ENCODE measurements around the gene ANKRD10.

The ANKRD10 gene

DNA sequence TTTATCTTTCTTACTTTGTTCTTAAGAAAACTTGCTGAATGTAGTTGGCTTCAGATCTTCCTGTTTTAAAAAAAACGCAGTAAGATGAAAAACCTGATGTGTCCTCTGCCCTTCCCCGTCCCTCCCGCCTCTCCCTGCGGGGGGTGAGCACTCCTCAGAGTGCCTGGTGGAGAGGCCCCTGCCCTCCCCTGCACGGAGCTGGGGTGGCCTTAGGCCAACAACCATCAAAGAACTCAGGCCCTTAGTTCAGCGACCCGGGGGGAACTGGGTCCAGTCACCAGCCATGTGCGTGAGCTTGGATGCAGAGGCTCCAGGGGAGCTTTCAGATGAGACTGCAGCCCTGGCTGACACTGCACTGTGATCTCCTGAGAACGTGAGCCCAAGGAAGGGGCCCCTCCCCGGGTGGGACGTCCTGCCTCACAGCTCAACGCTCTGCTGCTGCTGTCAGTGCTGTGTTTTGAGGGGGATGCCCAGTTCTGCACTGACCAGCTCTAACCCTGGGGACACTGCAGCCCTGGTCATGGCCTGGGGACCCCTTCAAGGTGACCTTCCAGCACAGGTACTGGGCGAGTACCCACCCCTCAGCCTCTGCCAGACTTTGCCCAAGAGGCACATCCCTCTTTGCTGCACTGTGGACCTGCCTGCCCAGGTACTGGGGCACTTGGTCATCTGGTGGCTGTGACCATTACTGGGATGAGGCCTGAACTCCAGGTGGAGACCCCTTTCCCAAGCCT lies 42.7 kb downstream of the ANKRD10 start:
- TF ChIP-seq CTCF (IDR thresholded peaks at IDR 0.05; ENCODE audit: insufficient read depth, low read length, poor library complexity, severe bottlenecking) (no peak), EZH2phosphoT487 (conservative IDR thresholded peaks at IDR 0.05; ENCODE audit: low read length) (no peak)
- H3K27ac ChIP-seq (ENCODE audit: low read depth, low read length): no peak overlapping the region
- H3K9me3 ChIP-seq (ENCODE audit: insufficient read depth, low read length): no peaks in the 10 kb centered on the region
- no peaks in the 10 kb centered on the region for H3K36me3 ChIP-seq (ENCODE audit: low read length)
- no peak overlapping the region for H3K4me2 ChIP-seq (ENCODE audit: low read depth, low read length, poor library complexity, severe bottlenecking)
- H3K9ac ChIP-seq (ENCODE audit: low read length): no peak overlapping the region
- H4K20me1 ChIP-seq (ENCODE audit: low read depth, low read length): no peaks in the 10 kb centered on the region
- H2AFZ ChIP-seq (ENCODE audit: low read depth, low read length, severe bottlenecking): no peak overlapping the region
- H3F3A ChIP-seq (ENCODE audit: insufficient read depth): no peaks in the 10 kb centered on the region
- no peaks in the 10 kb centered on the region for H3K79me2 ChIP-seq (ENCODE audit: insufficient read depth, low read length)
- no peaks in the 10 kb centered on the region for H3K27me3 ChIP-seq (ENCODE audit: low read length)
- no peaks in the 10 kb centered on the region for H3K9me2 ChIP-seq (replicated peaks; ENCODE audit: insufficient read depth, low read length)
- H3K4me3 ChIP-seq (ENCODE audit: insufficient read depth, low read length, poor library complexity, severe bottlenecking): no peak overlapping the region

DNA sequence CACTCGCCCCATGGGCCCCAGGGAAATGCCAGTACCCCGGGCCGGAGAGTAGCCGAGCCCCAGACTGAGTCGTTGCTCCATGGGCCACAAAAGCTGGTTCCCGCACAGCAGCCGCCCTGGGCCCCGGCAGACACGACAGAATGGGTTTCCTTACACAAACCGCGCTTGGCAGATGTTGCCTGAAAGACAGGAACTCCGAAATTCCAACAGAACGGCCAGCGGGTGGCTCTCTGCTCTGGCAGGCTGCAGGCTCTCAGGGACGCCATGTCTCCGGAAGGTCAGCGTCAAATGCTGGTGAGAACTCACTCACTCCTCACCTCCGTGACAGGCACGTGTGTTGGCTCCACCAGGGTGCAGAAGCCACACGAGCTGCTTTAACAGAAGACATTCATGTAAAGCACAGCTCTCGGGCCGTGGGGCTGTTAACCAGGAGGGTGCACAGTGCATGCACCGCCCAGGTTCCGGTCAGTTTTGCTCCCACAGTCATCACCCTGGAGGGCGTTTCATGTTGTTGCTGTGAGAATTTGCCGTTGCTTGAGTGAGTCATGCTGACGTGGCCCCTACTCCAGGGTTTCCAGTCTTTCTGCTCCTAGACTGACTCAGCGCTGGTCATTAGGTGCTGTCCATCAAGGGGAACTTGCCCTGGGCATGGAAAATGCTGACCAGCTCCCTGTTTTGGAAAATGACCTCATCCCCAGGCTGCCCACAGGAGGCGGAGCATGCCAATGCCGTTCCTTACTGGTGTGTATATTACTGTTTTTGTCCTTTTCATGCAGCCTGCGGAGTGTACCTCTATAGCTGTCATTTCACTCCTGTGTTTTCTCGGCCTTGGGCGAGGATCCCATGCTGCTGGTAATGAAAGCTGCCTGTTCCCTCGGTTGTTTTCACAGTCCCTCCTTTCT lies 44.8 kb downstream of the ANKRD10 start:
- H3K36me3 ChIP-seq (ENCODE audit: low read length): no peaks in the 10 kb centered on the region
- no peak overlapping the region for H3K4me3 ChIP-seq (ENCODE audit: insufficient read depth, low read length, poor library complexity, severe bottlenecking)
- H4K20me1 ChIP-seq (ENCODE audit: low read depth, low read length): no peaks in the 10 kb centered on the region
- TF ChIP-seq EZH2phosphoT487 (conservative IDR thresholded peaks at IDR 0.05; ENCODE audit: low read length): no peak
- TF ChIP-seq CTCF (IDR thresholded peaks at IDR 0.05; ENCODE audit: insufficient read depth, low read length, poor library complexity, severe bottlenecking): no peak
- no peaks in the 10 kb centered on the region for H3F3A ChIP-seq (ENCODE audit: insufficient read depth)
- H3K27me3 ChIP-seq (ENCODE audit: low read length): no peaks in the 10 kb centered on the region
- no peaks in the 10 kb centered on the region for H3K9me3 ChIP-seq (ENCODE audit: insufficient read depth, low read length)
- H3K27ac ChIP-seq (ENCODE audit: low read depth, low read length): no peak overlapping the region
- H3K4me2 ChIP-seq (ENCODE audit: low read depth, low read length, poor library complexity, severe bottlenecking): no peak overlapping the region
- H3K79me2 ChIP-seq (ENCODE audit: insufficient read depth, low read length): no peaks in the 10 kb centered on the region
- H3K9me2 ChIP-seq (replicated peaks; ENCODE audit: insufficient read depth, low read length): no peaks in the 10 kb centered on the region
- H3K9ac ChIP-seq (ENCODE audit: low read length): no peak overlapping the region
- no peak overlapping the region for H2AFZ ChIP-seq (ENCODE audit: low read depth, low read length, severe bottlenecking)

DNA sequence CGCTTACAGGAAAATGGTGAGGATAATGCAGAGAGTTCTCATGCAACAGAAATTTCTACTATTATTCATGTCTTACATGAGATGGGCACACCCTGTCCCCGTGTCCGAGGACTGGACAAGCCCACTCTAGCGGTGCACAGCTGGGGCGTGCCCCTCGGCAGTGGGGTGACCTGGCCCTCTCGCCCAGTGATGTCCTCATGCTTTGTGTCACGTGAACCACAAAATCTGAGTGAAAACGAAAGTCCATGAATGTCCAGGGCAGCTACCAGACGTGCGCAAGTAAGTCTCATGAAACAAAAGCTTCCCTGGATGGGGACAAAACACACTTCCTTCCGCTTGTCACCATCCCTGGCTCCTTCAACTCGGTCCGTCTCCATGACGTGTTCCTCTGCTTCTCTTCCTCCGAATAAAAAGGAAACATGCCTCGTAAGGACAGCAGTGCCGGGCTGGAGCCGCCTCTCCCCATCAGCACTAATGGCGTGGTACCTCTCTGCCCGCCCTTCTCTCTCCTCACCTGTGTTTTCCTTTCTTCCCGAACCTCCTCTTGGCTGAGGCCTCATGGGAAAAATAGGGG lies 45.6 kb downstream of the ANKRD10 start:
- Histone ChIP-seq H3K27ac (ENCODE audit: low read depth, low read length) (no peak overlapping the region), H3F3A (ENCODE audit: insufficient read depth) (no peaks in the 10 kb centered on the region), H3K36me3 (ENCODE audit: low read length) (no peaks in the 10 kb centered on the region), H3K4me3 (ENCODE audit: insufficient read depth, low read length, poor library complexity, severe bottlenecking) (no peak overlapping the region), H3K9ac (ENCODE audit: low read length) (no peak overlapping the region), H4K20me1 (ENCODE audit: low read depth, low read length) (no peaks in the 10 kb centered on the region), H3K9me2 (replicated peaks; ENCODE audit: insufficient read depth, low read length) (no peaks in the 10 kb centered on the region), H2AFZ (ENCODE audit: low read depth, low read length, severe bottlenecking) (no peak overlapping the region), H3K4me2 (ENCODE audit: low read depth, low read length, poor library complexity, severe bottlenecking) (no peak overlapping the region), H3K79me2 (ENCODE audit: insufficient read depth, low read length) (no peaks in the 10 kb centered on the region), H3K9me3 (ENCODE audit: insufficient read depth, low read length) (no peaks in the 10 kb centered on the region), H3K27me3 (ENCODE audit: low read length) (no peaks in the 10 kb centered on the region)
- TF ChIP-seq CTCF (IDR thresholded peaks at IDR 0.05; ENCODE audit: insufficient read depth, low read length, poor library complexity, severe bottlenecking): no peak
- TF ChIP-seq EZH2phosphoT487 (conservative IDR thresholded peaks at IDR 0.05; ENCODE audit: low read length): no peak
